HL-60 (cell line): ENCODE data around the gene ALDH4A1.

Source experiments
- POLR2AphosphoS5 ChIP-seq: IDR thresholded peaks from 2 replicates; pipeline ENCODE4 v1.6.1; 2012; ENCODE audit warnings: low read depth
- TF ChIP-seq, protein P1 (sequence below): IDR thresholded peaks from one replicate; pipeline ENCODE4 v1.5.1; 2011; ENCODE audit warnings: low read length, control low read depth, inconsistent platforms; ENCODE audit not compliant: insufficient read depth

DNA sequence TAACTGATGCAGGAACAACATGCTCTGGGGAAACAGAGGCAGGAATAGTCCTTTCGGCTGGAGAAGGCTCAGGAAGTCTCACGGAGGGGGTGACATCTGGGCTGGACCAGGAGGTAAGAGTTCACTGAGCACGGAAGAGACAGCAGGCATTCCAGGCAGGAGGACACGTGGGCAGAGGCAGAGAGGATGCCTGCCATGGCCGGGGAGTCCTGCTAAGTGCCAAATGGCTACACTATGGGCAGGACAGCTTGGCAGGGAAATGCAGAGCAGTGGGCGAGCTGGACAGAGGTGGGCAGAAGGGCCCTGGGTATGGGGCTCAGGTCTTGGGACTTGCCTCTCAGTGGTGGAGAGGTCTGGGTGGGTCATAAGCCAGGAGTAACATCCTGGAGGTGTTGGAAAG lies 17.6 kb downstream of the ALDH4A1 start:
- TF ChIP-seq, protein P1, sequence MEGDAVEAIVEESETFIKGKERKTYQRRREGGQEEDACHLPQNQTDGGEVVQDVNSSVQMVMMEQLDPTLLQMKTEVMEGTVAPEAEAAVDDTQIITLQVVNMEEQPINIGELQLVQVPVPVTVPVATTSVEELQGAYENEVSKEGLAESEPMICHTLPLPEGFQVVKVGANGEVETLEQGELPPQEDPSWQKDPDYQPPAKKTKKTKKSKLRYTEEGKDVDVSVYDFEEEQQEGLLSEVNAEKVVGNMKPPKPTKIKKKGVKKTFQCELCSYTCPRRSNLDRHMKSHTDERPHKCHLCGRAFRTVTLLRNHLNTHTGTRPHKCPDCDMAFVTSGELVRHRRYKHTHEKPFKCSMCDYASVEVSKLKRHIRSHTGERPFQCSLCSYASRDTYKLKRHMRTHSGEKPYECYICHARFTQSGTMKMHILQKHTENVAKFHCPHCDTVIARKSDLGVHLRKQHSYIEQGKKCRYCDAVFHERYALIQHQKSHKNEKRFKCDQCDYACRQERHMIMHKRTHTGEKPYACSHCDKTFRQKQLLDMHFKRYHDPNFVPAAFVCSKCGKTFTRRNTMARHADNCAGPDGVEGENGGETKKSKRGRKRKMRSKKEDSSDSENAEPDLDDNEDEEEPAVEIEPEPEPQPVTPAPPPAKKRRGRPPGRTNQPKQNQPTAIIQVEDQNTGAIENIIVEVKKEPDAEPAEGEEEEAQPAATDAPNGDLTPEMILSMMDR: no peak
- no peak for TF ChIP-seq POLR2AphosphoS5
